Left renal cortex interstitium (tissue), 4 donors: ENCODE results near the gene DUS3L. TPM values are rescaled to one million over a fixed set of nuclear protein-coding genes. Genes with fewer than 3 reads are reported as not detected.
"Not testable (repeated sequence)": the region's sequence is repeated elsewhere in the genome, so short reads cannot be mapped to it uniquely, and the experiment has no call there.

Source experiments
- DNase-seq, 4 donors: peaks; one replicate each; pipeline ENCODE4 v3.0.0-alpha.2; 2013; ENCODE audit warnings: low read depth in 4 of 4, low spot score in 2 of 4, missing footprints in 1 of 4
- polyA plus RNA-seq, 4 donors: library from polyadenylated mRNA; unstranded; fragments of 120-200 nt; gene quantifications; one replicate each; pipeline ENCODE4 v1.2.1, GENCODE V29; 2013; ENCODE audit not compliant: insufficient read length in 4 of 4

Gene DUS3L
- polyA plus RNA-seq, 4 donors: 21.9 to 37.7 (median 30.1) TPM

DNA sequence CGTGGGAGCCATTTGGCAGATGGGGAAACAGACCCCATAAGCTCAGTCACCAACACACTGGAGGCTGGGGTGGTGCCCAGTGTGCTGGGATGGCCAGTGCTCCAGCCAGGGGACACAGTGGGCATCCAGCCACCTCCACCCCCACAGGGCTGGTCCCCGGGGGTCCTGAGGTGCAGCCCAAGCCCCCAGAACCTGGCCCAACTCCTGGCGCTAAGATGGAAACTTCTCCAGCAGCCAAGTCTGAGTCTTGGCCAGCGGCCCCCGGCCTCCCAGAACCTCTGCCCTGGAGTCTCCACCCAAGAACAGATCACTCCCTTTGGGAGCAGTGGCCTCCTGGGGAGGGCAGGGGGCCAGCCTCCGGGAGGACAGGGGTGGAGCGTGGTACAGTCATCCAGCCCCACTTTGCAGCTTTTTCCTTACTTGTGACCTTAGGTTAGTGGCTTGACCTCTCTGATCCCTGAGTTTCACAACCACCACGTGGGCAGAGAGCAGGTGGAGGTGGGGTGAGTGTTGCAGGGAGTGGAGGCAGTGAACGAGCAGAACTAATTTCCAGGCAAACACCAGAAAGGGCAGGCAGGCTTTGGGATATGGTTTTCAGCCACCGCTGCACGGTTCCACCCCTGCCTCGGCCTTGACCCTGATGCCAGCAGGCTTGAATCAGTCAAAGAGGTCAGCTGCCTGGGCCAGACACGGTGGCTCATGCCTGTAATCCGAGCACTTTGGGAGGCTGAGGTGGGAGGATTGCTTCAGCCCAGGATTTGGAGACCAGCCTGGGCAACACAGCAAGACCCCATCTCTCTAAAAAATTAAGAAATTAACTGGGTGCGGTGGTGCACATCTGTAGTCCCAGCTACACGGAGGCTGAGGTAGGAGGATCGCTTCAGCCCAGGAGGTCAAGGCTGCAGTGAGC lies 9.7 kb upstream of the DUS3L start:
- DNase-seq: no peak

DNA sequence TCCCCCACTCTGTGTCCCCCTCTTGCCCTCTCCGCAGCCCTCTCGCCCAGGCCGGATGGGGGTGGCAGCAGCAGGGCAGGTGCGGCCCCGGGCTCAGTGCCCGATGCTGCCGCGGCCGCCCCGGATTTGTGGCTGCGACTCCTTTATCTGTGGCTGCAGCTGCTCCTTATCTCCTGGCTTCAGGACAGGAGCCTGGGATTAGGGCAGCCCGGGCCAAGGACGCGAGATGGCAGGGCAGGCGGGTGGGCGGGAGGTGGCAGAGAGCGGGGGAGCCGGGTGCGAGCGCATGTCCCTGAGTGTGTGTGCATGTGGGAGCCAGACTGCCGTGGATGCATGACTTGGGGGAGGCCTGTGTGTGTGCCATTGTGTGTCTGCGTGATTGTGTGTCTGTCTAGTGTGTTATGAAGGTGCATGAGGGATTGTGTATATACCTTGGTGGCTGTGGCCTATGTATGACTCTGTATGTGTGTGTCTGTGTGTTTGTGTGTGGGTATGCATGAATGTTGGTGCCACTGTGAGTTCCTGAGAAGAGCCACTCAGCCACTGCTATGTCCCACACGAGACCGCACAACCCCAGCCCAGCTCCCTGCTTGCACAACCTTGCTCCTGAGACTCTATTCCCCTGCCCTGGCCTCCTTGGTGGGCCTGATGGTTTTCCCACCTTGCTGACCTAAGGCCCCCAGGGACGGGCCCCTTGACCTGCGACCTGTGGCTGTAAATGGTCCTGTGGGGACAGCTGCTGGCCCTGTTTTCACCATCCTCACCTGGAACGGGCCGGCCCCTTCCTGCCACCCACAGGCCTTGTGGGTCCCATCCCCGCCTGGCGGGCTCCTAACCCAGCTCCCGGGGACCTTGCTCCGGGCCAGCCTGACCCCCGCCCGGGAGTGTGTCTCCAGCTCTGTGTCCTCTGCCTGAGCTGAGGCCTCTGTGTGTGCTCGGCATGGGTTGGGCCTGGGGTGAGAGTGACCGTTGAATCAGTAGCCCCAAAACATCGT lies 8.6 kb upstream of the DUS3L start:
- DNase-seq: no peak

DNA sequence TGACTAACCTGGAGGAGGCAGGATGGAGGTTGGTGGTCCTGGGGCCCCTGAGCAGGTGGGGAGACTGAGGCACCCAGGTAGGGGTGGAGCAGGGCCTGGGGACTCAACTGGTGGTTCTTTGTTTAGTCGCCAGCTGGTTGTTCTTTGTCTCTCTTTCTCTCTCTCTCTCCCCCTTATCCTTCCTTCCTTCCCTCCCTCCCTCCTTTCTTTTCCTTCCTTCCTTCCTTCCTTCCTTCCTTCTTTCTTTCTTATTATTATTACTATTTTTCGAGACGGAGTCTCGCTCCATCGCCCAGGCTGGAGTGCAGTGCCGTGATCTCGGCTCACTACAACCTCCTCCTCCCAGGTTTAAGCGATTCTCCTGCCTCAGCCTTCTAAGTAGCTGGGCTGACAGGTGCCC lies 7.3 kb upstream of the DUS3L start:
- DNase-seq: no peak

DNA sequence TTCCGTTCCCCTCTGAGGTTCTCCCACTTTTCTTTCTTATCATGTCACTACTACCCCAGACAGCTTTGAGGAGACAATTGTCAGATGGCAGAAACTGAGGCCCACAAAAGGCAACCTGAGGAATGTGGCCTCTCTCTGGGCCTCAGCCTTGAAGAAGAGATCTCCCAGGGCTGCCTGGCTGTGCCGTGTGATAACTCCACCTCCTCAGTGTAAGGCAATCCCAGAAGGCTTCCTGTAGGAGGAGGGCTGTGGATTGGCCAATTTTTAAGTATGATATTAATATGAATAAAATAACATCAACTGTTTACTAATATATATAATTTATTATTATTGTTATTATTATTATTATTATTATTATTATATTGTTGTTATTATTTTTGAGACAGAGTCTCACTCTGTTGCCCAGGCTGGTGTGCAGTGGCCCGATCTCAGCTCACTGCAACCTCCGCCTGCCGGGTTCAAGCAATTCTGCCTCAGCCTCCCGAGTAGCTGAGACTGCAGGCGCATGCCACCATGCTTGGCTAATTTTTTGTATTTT lies 4.5 kb upstream of the DUS3L start:
- DNase-seq: no peak

DNA sequence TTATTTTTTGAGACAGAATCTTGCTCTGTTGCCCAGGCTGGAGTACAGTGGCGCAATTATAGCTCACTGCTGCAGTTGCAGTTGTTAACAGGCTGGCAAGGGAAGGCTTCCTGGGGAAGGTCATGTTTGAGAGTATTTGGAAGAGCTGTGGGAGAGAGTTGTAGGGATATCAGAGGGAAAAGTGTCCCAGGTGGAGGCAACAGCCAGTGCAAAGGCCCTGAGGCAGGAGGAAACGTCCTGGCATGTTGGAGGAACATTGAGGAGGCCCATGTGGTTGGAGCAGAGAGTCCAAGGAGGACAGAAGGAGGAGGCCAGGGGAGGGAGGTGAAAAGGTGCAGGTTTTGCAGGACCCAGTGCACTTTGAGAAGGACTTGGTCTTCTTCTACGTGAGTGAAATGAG lies 2.2 kb upstream of the DUS3L start:
- DNase-seq: no peak

DNA sequence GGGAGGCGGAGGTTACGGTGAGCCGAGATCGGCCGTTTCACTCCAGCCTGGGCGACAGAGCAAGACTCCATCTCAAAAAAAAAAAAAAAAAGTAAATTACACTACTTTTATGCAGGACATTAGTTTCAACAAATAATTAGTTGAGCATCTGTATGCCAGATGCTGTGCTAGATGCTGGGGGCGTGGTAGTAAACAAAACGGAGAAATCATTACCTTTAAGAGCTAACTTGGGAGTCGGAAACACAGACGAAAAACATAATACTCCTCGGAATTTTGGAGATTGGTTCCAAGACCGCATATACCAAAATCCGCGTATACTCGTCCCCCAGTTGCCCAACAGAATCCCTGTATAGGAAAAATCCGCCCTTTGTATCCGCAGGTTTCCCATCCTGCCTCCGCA lies 1.3 kb upstream of the DUS3L start:
- no peak for DNase-seq

DNA sequence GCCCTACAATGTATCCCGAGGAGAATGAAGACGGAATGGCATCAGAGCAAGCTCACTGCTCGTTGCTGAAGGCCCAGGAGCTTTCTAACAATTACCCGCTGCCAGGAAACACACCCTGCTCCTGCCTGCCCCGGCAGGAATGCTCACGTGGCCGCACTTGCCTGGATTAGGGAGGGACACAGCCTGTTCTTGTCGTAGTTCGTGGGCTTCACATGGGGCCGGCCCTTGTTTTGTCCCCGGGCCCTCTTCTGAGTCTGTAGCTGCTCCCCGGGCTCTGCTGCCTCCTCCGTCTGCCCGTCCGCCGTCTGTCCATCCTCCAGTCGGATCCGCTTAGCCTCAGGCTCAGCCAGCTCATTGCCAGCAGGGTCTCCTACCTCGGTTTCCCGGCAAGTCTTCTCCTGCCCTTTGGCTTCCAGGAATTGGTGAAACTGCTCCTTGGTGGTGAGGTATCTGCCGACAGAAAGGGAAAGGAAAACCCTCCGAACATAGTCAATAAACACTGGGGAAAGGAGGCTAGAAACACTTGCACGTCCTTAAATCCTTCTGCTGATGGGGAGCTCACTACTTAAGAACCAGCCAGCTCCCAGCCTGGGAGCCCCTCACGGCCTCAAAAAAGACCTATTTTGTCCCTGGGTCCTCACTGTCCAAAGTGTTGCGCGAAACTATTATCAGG lies 941 bp downstream of the DUS3L start:
- no peak for DNase-seq

DNA sequence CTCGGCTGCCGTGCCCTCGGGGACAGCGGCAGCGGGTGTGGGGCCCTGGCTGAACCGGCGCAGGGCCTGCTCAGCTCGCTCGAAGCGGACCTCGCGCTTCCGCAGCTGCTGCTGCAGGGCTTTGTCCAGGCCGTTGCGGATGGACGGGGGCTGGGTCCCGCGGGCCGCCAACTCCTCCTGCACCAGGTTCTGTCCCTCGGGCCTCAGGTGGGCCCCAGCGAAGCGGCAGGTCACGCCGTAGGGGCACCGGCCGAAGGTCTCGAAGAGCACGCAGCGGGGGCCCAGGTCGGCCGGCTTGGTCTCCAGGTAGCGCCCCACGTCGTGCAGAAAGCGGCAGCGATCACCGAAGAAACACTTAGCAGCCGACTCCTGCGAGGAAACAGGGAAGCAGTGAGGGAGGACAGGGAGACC lies 1.6 kb downstream of the DUS3L start:
- no peak for DNase-seq

DNA sequence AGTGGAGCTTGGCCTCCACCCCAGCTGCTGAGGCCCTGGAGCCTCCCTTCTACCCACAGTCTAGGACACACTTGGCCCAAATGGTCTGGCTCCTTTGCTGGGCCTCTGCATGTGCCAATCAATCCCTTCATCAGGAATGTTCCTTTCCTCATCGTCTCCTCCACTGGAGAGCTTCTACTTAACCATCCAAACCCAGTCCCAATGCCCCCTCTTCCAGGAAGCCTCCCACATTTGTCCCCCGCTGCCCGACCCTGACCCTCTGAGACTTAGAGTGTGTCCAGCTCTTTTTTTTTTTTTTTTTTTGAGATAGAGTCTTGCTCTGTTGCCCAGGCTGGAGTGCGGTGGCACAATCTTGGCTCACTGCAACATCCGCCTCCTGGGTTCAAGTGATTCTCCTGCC lies 2.5 kb downstream of the DUS3L start:
- DNase-seq: no peak

DNA sequence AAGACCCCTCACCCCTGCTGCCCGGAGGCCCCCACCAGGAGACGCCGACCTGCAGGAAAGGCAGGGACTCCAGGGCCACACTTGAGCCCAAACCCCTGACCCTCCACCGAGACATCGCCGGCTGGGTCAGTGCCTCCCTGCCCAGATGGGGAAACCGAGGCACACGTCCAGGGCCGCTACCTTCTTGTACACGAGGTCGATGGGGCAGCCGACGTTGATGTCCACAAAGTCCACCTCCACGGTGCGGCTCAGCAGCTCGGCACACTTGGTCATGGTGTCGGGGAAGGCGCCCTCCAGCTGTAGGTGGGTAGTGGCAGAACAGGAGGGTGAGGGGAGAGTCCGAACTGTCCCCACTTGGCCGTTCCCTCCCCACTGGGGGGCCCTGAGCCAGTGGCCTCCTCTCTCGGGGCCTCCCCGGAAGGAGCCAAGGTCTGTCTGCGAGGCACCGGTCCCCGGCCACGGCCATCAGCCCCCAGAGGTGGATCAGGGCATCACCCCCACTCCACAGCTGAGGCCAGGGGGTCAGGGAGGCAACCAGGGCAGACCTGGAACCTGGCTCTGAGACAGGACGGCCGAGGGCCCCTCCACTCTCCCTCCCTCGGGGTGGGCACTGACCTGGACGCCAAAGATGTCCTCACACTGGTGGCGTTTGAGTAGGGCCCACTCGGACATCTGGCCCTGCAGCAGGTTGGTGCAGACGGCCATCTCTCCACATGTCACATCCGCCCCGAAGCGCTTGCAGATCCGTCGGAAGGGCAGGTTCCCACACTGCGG lies 3.4 kb downstream of the DUS3L start:
- no peak for DNase-seq

DNA sequence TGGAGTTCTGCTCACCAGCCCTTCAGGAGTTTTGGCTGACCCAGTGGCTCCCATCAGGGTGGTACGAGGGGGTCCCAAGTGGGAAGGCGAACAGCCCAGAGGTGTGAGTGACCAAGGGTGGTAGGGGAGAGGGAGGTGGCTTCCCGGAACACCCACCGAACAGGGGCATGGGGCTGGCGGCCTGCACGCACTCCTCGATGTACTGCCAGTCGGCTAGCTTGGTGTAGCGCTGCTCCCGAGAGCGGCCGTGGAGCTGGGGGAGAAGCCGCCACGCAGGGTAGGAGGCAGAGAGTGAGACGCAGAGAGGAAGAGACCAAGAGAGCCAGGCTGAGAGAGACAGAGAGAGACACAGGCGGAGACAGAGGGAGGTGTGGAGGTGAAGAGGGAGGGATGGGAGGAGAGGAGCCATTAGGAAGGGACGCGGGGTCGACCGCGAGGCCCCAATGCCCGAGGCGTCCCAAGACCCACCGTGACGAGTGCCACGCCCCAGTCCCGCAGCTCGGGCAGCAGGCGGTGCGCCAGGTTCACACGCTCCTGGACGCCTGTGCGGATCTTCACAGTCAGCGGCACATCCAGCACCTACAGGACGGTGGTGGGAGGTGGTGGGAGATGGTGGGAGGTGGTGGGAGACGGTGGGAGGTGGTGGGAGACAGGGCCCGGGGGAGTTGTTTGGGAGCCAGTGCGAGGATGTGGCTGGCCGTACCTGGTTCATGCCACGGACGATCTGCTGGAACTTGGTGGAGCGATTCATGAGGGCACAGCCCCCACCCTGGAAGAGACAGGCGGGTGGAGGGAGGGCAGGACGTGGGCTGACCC lies 4.2 kb downstream of the DUS3L start:
- DNase-seq: no peak

DNA sequence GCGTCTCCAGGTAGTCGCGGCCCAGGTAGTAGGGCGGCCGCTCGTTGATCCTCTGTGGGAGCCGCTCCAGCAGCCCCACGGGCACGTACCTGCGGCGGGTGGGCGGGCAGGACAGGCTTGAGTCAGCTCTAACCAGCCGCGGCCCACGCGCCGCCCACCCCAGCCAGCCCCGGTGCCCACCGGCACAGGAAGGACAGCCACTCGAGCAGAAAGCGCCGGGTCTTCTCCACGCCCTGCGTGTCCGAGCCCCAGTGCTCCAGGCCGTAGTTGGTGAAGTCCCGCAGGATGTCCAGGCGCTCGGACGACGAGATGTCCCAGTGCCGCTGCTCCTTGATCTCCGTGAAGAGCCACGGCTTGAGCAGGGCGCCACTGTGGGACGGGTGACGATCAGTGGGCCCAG lies 5.5 kb downstream of the DUS3L start:
- no peak for DNase-seq

DNA sequence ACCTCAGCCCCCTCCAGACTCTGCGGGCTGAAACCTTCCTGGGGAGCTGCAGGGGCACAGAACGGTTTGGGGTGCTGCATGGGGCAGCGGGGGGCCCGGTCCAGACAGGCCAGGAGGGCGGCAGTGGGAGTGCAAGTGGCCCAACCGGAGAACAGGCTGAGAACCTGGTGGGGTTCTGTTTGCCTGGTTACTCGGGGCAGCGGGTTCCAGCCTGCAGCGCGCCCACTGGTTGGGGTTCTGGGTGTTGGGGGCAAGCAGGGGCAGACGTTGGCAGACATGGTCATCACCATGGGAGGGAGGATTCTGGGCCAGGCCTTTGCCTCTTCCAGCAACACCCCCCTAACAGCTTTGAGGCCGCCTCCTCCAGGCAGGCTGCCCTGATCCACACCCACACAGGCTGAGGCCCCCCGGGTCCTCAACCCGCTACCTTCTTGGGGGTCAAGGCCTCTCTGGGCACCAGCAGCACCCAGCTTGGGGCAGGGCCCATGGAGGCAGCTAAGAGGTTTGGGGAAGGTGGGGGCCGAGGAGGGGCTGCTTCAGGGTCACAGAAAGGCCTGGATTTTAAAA lies 6.3 kb downstream of the DUS3L start, which contains the start of gene PRR22:
Gene PRR22 (minus strand): TSS at position 166 of the 567 bp plus-strand sequence. CDS start 86 bp downstream, at position 80.
- DNase-seq: no peak

DNA sequence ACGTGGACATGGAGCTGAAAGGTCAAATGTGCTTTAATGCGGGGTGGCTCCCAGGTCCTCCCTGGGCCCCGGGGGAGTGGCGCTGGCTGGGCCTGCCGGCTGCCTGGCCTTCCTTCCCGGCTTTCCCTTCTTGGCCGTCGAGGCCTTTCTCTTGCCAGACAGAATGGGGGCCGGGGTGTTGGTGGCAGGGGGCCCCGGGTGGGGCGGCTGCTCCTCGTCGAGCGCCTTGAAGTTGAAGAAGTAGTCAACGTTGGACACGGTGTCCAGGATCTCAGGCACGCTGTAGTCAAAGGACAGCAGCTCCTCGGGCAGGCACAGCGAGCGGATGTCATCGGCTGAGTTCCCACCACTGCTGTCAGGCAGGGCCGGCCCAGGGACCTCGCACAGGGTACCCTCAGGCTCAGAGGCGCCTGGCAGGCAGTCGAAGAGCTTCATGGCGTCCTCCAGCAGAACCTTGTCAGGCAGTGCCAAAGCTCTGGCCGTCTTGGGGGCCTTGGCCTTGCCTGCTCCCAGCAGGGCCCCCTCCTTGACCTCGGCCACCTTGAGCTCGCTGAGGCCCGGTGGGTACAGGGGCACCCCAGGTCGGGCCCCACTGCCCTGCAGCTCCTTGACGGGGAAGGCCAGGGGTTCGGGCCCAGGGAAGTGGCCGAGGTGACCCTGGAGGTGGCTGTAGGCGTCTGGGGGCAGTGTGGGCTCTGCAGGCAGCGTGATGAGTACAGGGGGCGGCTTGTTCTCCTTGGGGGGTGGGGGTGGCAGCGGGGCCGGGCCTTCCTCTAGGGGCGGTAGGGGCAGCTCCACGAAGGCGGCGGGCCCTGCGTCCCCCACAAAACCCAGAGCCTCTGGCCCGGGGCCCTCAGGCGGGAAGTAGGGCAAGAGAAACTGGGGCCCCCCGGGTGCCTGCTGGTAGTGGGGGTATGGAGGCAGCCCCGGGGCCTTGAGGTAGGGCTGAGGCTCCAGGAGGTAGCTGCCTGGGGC lies 7.7 kb downstream of the DUS3L start:
- DNase-seq: no peak

DNA sequence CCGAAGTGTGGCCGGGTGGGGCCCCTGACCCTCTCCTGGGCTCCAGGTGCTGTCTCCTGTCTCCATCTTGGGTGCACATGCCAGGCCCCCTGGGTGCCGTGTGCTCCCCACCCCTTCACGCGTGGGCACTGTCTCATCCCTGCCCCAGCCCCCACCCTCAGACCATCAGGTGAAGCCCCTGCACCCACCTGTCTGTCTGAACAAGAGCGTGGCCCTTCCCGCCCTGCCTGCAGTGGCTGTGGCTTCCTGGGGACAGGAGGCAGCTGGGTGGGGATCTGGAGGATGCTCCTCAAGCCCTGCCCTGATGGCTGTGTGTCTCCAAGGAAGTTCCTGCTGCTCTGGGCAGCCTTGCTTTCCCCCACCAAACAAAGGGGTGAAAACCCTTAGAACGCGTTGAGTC lies 8.6 kb downstream of the DUS3L start:
- no peak for DNase-seq

DNA sequence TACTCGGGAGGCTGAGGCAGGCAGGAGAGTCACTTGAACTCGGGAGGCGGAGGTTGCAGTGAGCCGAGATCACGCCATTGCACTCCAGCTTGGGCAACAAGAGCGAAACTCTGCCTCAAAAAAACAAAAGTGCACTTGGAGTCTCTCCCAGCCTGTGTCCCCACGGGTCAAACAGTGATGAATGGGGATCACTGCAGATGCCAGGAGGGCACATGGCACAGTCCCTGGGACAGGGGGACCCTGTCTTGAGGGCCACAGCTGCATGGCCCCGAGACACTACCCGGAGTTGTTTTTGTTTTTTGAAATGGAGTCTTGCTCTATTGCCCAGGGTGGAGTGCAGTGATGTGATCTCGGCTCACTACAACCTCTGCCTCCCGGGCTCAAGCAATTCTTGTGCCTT lies 10.0 kb downstream of the DUS3L start:
- not testable (repeated sequence) for DNase-seq

DNA sequence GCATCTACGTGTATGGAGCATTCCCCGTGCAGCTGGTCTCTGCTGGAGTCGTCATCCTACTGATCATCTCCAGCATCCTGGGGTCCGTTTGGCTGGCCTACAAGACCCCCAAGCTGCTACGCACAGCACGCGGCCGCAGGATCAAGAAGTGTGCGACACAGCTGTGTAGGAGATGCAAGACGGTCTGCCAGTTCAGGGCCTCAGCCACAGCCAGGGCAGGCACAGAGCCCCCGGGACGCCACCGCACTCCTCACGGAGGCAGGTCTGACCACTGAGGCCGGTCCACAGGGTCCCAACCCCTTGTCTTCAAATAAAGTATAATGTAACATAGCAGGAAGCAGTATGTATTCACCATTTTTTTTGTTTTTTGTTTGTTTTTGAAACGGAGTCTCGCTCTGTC lies 12.6 kb downstream of the DUS3L start:
- DNase-seq: no peak
